Epithelial cell of prostate (primary cell): ENCODE measurements around the gene DSP.

Experiments used
- DNase-seq: peaks from one replicate; pipeline ENCODE4 v3.0.0-alpha.2; 2011; ENCODE audit warnings: low read depth, low spot score
- H3K27ac ChIP-seq: fragments of 450-650 bp; 2 replicates; pipeline ENCODE4 v1.5.1; 2017; ENCODE audit warnings: mild to moderate bottlenecking

Gene DSP

DNA sequence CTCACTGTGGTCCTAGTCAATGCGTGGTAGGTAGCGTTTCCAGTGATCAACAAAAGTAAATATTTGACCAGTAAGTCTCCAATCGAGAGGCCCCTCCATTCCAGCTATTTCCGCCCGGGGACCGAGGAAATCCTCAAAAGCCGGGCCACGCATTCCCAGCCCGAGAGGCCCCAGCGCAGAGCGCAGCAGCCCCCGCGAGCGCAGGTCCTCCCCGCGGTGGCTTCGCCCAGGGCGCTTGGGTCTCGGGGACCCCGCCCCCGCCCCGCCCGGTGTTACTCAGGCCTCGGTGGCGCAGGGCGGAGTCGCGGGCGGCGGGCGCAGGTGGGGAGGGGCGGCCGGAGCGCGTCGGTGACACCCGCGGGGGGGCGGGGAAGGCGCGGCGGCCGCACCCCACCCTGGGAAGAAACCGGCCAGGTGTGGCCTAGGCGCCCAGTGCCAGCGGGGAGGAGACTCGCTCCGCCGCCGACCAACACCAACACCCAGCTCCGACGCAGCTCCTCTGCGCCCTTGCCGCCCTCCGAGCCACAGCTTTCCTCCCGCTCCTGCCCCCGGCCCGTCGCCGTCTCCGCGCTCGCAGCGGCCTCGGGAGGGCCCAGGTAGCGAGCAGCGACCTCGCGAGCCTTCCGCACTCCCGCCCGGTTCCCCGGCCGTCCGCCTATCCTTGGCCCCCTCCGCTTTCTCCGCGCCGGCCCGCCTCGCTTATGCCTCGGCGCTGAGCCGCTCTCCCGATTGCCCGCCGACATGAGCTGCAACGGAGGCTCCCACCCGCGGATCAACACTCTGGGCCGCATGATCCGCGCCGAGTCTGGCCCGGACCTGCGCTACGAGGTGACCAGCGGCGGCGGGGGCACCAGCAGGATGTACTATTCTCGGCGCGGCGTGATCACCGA, at the start of gene DSP:
DSP (plus strand) TSS at position 497 of the 890 bp plus-strand sequence; CDS start at position 742, 245 bp downstream.
- peak within 1 kb of the TSS; percentile 97 for H3K27ac ChIP-seq

GRCh38 chr6:7493866-7494265, 47.6 kb upstream of the DSP start:
- no peak for DNase-seq
- no peak overlapping the region for H3K27ac ChIP-seq

More for the DNA sequence above, at the start of gene DSP:
- no peak for DNase-seq

DNA sequence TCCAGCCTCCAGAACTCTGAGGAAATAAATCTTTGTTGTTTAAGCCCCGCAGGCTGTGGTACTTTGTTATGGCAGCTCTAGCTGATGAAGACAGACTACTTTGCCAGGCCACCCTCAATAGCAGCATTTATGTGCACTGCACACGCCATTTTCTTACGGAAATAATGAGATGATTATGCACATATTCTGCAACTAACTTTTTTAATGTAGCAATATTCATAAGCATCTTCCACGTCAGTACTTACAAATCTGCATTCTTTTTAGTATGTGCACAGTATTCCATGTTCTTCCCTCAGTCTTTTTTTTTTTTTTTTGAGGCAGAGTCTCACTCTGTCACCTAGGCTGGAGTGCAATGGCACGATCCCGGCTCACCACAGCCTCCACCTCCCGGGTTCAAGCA, 46.8 kb upstream of the DSP start:
- H3K27ac ChIP-seq = no peak overlapping the region
- no peak for DNase-seq

GRCh38 chr6:7496266-7496875, 45.1 kb upstream of the DSP start:
- DNase-seq = no peak
- no peak overlapping the region for H3K27ac ChIP-seq

DNA sequence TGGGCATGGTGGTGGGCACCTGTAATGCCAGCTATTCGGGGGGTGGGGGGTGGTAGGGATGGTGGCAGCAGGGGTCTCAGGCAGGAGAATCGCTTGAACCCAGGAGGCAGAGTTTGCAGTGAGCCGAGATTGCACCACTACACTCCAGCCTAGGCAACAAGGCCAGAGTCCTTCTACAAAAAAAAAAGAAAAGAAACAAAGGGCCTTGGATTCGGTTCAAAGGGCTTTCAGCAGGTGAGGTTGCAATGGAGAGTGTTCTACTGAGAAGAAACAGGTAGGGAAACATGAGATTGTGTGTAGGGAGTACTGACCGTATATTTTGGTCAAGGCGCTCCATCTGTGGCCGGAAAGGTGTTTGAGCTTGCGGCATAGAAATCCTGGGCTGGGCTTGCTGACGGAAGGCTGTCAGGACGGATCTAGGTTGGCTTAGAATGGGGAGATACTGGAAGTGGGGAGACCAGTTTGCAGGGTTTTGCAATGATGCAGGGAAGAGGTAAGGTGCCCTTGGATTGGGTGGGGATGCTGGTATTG, 40.7 kb upstream of the DSP start:
- no peak for DNase-seq
- no peak overlapping the region for H3K27ac ChIP-seq

GRCh38 chr6:7502743-7503142, 38.7 kb upstream of the DSP start:
- DNase-seq = no peak

DNA sequence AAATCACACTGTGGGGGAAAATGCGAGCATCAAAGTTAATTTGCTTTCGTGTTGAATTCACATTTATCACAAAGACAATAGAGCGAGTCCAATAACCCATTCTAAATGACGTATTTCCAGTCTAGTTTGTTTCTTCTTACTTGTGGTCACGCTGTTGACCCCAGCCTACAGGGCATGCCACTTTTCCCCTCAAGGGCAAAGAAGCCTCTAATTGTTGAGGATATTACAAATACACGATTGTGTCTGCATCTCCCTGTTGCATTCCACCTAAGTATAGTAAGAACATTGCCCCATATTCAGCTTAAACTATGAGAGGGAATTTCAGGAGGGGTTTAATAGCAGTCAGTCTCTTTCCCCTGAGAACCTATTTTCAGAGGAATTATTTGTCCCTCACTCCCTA, 37.4 kb upstream of the DSP start:
- H3K27ac ChIP-seq = peak overlapping the region; percentile 98
- DNase-seq = no peak

More at GRCh38 chr6:7502743-7503142, 38.7 kb upstream of the DSP start:
- no peak overlapping the region for H3K27ac ChIP-seq

- DNase-seq = peak; percentile 100
- H3K27ac ChIP-seq = peak overlapping the region; percentile 98
Observed at GRCh38 chr6:7505189-7505699, 36.2 kb upstream of the DSP start.

- DNase-seq = no peak
- no peak overlapping the region for H3K27ac ChIP-seq
Observed at GRCh38 chr6:7507600-7507999, 33.9 kb upstream of the DSP start.

DNA sequence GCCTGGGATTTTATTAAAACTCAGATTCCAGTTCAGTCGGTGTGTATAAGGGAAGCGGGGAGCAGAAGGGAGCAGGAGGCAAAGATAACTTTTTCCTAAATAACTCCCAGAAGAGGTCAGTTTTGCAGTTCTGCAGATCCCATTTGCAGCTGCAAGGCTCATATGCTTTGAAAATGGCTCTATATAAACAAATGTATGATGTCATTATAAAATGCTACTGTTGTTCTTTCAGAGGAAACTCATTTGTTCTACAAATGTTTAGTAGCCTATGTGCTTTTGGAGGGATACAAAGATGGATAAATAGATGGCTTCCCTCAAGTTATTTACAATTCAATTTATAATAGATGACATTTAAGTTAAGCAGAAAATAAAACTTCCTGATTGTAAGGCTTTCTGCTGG, 29.2 kb upstream of the DSP start:
- no peak for DNase-seq
- no peak overlapping the region for H3K27ac ChIP-seq

DNA sequence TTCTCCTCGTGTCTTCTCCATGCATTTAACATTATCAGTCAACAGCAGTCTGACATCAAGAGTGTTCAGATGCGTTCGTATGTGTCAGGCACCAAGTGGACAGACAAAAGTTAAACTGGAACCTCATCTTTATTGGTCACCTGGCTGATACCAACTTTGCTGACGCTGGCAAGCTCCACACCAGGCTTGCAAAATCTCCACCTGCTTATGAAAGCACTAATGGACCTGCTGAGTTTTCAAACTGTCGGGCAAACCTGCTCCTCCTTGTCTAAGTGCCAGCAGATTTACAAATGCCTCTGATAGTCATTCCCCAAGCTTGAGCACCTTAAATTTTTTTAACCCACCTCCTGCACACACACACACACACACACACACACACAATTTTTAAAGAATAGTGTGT, 27.9 kb upstream of the DSP start:
- DNase-seq = no peak
- H3K27ac ChIP-seq = no peak overlapping the region

GRCh38 chr6:7515363-7515762, 26.1 kb upstream of the DSP start:
- no peak overlapping the region for H3K27ac ChIP-seq
- DNase-seq = no peak

- no peak overlapping the region for H3K27ac ChIP-seq
- DNase-seq = no peak
Observed at GRCh38 chr6:7518877-7519276, 22.6 kb upstream of the DSP start.

DNA sequence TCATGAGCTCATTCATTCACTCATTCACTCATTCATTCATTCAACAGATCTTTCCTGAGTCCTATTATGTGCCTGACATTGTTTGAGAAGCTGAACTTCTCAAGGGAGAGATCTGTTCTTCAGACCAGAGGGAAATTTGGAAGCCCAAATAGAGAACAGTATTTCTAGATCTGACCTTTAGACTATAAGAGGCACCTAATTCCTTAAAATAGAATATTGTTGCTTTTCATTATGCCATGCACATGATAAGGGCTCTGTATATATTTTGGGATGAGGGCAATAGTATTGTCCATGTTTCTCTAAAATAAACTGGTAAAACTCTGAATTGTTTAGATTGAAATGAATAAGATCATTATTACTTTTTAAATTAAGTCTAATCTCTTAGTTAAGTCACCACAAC, 18.6 kb upstream of the DSP start:
- DNase-seq = no peak
- H3K27ac ChIP-seq = no peak overlapping the region

DNA sequence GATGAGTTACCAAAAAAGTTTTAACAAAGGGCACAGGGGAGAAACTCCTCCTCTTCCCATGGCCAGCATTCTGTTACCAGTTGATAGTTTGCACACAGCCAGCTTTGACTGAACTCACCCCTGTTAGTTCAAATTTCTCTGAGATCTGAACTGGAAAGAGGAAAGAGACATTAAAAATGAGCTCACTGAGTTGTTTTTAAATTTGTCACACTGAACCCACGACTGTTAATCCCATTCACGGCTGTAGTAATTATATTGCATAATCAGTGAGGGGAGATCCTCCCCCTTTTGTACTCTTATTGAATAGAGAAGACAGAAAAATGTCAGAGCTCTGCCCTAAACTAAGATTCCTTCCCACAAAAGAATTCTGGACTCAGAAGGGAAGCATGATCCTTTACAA, 17.5 kb upstream of the DSP start:
- DNase-seq = no peak
- no peak overlapping the region for H3K27ac ChIP-seq

DNA sequence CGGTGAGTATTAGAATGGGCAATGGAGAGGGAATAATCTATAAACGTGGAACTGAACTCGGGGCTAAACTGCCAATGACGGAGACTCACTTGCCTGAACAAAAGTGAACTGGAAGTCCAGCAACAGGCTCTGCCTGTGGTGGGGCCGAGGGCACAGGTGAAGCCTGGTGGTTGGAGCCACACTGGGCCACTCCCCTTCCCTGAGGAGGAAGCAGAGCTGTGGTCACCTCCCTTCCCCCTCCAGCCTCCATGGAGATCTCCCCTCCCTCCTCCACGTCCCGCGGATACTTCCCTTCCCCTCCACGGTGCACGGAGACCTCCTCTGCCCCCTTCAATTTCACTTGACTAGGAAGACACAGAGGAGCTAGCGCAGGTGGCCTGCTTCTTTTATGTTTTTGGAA, 14.7 kb upstream of the DSP start:
- DNase-seq = no peak
- H3K27ac ChIP-seq = no peak overlapping the region

GRCh38 chr6:7528565-7528964, 12.9 kb upstream of the DSP start:
- H3K27ac ChIP-seq = peak overlapping the region; percentile 59
- peak; percentile 91 for DNase-seq

GRCh38 chr6:7529141-7529540, 12.3 kb upstream of the DSP start:
- peak overlapping the region; percentile 59 for H3K27ac ChIP-seq
- no peak for DNase-seq

DNA sequence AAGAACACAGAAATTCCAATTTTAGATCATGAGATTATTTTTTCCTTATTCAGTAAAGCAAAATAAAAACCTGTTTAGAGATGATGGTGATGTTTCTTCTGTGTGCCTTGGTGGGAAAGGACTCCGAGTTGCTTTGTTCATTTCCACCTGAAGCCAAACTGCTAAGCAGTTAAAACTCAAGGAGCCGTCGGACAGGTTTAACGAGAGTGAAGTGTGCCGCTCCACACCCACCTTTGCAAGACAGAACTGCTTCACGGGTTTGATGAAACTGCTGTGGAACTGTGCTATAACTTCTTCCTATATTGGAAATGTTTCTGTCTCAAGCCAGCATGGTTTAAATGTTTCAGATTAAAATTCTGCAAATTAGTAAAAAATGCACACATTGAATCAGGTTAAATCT, 9.2 kb upstream of the DSP start:
- peak overlapping the region; percentile 82 for H3K27ac ChIP-seq
- DNase-seq = peak; percentile 76

DNA sequence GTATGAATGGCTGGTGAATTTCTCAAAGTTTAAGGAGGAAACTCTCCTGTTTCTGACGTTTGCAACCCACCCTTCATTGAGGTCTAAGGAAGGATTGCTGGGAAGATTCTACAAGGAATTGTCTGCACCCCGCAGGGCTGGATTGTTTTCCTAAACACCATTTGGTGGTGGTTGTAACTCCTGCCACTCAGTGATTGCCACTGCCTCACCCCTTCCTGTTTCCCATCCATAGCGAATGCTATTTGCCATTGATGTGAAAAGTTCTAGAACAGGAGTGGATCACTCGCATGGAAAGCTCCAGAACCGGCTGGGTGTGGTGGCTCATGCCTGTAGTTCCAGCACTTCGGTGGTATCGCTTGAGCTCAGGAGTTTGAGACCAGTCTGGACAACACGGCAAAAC, 8.7 kb upstream of the DSP start:
- no peak for DNase-seq
- H3K27ac ChIP-seq = peak overlapping the region; percentile 82

GRCh38 chr6:7534192-7534591, 7.3 kb upstream of the DSP start:
- DNase-seq = no peak
- peak overlapping the region; percentile 82 for H3K27ac ChIP-seq
